ENCODE measurements around the gene VHLL.

Gene VHLL

GRCh38 chr1:156263288-156263655, 35.8 kb downstream of the VHLL start:
- TF ChIP-seq SPI1 (IDR thresholded peaks at IDR 0.05; ENCODE audit: borderline replicate concordance, low read depth) = no peak
- TF ChIP-seq GABPA (IDR thresholded peaks at IDR 0.05; ENCODE audit: low read depth) = no peak
- no peak for TF ChIP-seq CTCF (IDR thresholded peaks at IDR 0.05; ENCODE audit: insufficient read depth, low read length)
- TF ChIP-seq POLR2AphosphoS5 (IDR thresholded peaks at IDR 0.05; ENCODE audit: low read depth) = no peak
- TF ChIP-seq REST (IDR thresholded peaks at IDR 0.05; ENCODE audit: insufficient replicate concordance, low read depth) = no peak
- no peak overlapping the region for H3K27ac ChIP-seq (replicated peaks)
- H3K27me3 ChIP-seq (ENCODE audit: insufficient read depth, poor library complexity, severe bottlenecking) = no peaks in the 10 kb centered on the region
- H3K4me3 ChIP-seq (replicated peaks; ENCODE audit: insufficient read depth, low read length) = no peak overlapping the region
- DNase-seq (ENCODE audit: low read depth in 1 of 2, low spot score in 1 of 2) = no peak

- TF ChIP-seq GABPA (IDR thresholded peaks at IDR 0.05; ENCODE audit: low read depth) (no peak), CTCF (IDR thresholded peaks at IDR 0.05; ENCODE audit: insufficient read depth, low read length) (no peak), REST (IDR thresholded peaks at IDR 0.05; ENCODE audit: insufficient replicate concordance, low read depth) (no peak), POLR2AphosphoS5 (IDR thresholded peaks at IDR 0.05; ENCODE audit: low read depth) (no peak), SPI1 (IDR thresholded peaks at IDR 0.05; ENCODE audit: borderline replicate concordance, low read depth) (no peak)
- H3K27me3 ChIP-seq (ENCODE audit: insufficient read depth, poor library complexity, severe bottlenecking) = no peaks in the 10 kb centered on the region
- no peak overlapping the region for H3K27ac ChIP-seq (replicated peaks)
- no peak overlapping the region for H3K4me3 ChIP-seq (replicated peaks; ENCODE audit: insufficient read depth, low read length)
- no peak for DNase-seq (ENCODE audit: low read depth in 1 of 2, low spot score in 1 of 2)
Measured at GRCh38 chr1:156262461-156263287, 36.4 kb downstream of the VHLL start.

GRCh38 chr1:156260896-156261295, 38.2 kb downstream of the VHLL start:
- H3K27me3 ChIP-seq (ENCODE audit: insufficient read depth, poor library complexity, severe bottlenecking) = no peaks in the 10 kb centered on the region
- TF ChIP-seq SPI1 (IDR thresholded peaks at IDR 0.05; ENCODE audit: borderline replicate concordance, low read depth) (no peak), GABPA (IDR thresholded peaks at IDR 0.05; ENCODE audit: low read depth) (no peak), REST (IDR thresholded peaks at IDR 0.05; ENCODE audit: insufficient replicate concordance, low read depth) (no peak), CTCF (IDR thresholded peaks at IDR 0.05; ENCODE audit: insufficient read depth, low read length) (no peak), POLR2AphosphoS5 (IDR thresholded peaks at IDR 0.05; ENCODE audit: low read depth) (no peak)
- DNase-seq (ENCODE audit: low read depth in 1 of 2, low spot score in 1 of 2) = no peak
- H3K27ac ChIP-seq (replicated peaks) = no peak overlapping the region
- H3K4me3 ChIP-seq (replicated peaks; ENCODE audit: insufficient read depth, low read length) = no peak overlapping the region

Data from HL-60 (cell line).